ENCODE results near the gene ARAP1.

- no peak for TF ChIP-seq CTCF (optimal IDR thresholded peaks at IDR 0.05 in 1 of 3, IDR thresholded peaks at IDR 0.05 in 1 of 3, conservative IDR thresholded peaks at IDR 0.05 in 1 of 3; ENCODE audit: extremely low read depth in 1 of 3, insufficient read depth in 2 of 3, low read length in 3 of 3)
- TF ChIP-seq EZH2 (IDR thresholded peaks at IDR 0.05; ENCODE audit: low read length), result no peak
Observed at GRCh38 chr11:72688486-72688885, 63.7 kb downstream of the ARAP1 start.
